ENCODE results near the gene TTYH3.
A peak's percentile ranks its signal among the peaks of the same experiment; 100 is the strongest.
"Not testable (repeated sequence)": the region's sequence is repeated elsewhere in the genome, so short reads cannot be mapped to it uniquely, and the experiment has no call there.

The TTYH3 gene

DNA sequence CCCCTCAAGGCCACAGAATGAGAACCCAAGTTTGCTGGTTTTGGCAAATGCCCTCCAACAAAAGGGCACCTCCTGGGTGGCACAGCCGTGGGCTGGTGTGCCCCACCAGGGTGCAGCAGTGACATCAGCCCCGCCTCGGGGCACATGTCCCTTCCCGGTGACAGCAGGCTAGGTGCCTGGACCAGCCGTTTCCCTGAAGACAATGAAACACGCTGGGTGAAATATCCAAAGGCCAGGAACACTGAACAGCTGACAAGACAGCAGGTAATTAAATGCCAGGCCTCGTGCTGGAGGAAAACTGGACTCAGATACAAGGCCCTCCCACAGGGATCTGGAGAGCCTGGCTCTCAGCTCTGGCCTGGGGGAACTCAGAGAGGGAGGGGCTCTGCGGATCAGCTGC lies 44.8 kb downstream of the TTYH3 start:
- not testable (repeated sequence) for H3K36me3 ChIP-seq (ENCODE audit: control insufficient read depth in 1 of 2, insufficient read depth in 2 of 2, low read length in 2 of 2); H3K4me1 ChIP-seq (ENCODE audit: control insufficient read depth in 1 of 2, insufficient read depth in 2 of 2, low read length in 2 of 2); H3K4me3 ChIP-seq (ENCODE audit: low read depth in 1 of 2, low read length in 2 of 2); H3K27me3 ChIP-seq (ENCODE audit: low read depth, low read length); H3K9me3 ChIP-seq (ENCODE audit: control insufficient read depth in 1 of 2, low read length in 2 of 2); H3K27ac ChIP-seq (ENCODE audit: low read length)

DNA sequence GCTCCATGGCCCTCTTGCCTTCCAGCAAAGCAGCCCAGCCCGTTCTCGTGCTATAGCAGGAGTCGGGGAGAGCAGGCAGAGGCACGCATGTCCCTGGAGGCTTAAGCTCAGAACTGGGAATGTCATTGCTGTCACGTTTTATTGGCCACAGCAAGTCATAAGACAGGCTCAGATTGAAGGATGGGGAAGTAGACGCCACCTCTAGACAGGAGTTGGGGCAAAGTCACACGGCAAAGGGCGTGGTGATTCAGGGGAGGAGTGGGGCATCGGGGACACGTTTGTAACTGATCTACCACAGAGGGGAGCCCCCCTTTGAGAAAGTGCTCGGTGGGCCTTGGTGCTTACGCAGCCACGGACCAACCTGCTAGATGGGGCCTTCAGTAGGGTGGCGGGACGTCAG lies 46.7 kb downstream of the TTYH3 start:
- H3K4me3 ChIP-seq (ENCODE audit: low read depth in 1 of 2, low read length in 2 of 2); H3K27me3 ChIP-seq (ENCODE audit: low read depth, low read length); H3K27ac ChIP-seq (ENCODE audit: low read length); H3K9me3 ChIP-seq (ENCODE audit: control insufficient read depth in 1 of 2, low read length in 2 of 2); H3K4me1 ChIP-seq (ENCODE audit: control insufficient read depth in 1 of 2, insufficient read depth in 2 of 2, low read length in 2 of 2); H3K36me3 ChIP-seq (ENCODE audit: control insufficient read depth in 1 of 2, insufficient read depth in 2 of 2, low read length in 2 of 2): not testable (repeated sequence)

DNA sequence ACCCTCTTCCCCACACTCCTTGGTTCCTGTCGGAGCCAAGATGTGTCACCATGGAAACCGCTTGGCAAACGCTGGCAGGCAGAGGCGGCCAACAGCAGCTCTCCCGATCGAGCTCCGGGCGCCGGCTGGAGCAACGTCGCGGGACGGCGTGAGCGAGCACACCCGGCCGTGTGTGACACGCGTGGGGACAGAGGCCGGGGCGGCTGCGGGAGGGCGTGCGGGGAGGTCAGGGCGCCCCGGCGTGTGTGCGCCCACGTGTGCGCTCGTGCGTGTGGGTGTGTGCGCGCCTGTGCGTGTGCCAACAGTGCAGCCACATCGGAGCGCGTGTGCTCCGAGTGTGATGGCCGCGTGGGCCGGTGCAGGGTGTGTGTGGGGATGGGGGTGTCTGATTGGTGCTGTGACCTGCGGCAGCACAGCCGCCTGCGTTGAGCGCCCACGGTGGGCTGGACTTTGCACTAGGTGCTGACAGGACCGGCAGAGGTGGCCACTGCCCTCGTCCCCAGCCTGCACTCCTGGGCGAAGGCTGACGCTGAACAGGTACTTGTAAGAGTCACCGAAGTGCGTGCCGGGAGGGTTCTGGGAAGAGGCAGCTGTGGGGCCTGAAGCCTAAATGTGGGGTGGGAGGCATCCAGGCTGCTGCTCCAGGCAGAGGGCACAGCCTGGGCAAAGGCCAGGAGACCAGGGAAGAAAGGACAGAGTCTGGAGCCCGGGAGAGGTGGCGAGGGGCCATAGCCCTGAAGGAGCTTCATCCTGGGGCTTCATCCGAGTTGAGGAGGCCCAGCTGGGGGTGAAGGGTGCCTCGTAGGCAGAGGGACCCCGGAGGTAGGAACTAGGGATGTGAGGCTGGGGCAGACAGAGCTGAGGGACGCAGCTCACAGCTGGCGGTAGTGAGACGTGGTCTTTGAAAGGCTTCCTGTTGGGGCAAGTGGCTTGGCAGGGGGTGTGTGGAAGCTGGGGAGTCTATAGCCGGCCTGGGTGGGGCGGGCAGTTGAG lies 47.6 kb downstream of the TTYH3 start:
- not testable (repeated sequence) for H3K4me1 ChIP-seq (ENCODE audit: control insufficient read depth in 1 of 2, insufficient read depth in 2 of 2, low read length in 2 of 2); H3K36me3 ChIP-seq (ENCODE audit: control insufficient read depth in 1 of 2, insufficient read depth in 2 of 2, low read length in 2 of 2); H3K9me3 ChIP-seq (ENCODE audit: control insufficient read depth in 1 of 2, low read length in 2 of 2); H3K27ac ChIP-seq (ENCODE audit: low read length); H3K27me3 ChIP-seq (ENCODE audit: low read depth, low read length); H3K4me3 ChIP-seq (ENCODE audit: low read depth in 1 of 2, low read length in 2 of 2)

DNA sequence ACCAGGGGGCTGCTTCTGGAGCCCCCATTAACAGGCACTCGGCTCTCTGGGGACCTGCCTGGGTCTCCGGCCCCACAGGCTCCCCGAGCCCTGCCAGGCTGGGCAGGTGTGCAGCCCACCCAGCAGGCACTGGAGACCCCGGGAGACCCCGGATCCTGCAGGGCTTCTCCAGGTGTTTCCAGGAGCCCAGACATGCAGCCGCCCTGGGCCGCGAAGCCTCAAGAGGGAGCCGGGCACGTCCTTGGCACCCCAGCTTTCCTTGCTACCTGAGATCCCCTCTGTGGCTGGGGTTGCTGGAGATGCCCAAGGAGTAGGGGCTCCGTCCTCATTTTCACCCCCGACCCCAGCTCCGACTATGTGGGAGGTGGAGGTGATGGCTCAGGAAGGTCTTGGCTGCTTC lies 48.5 kb downstream of the TTYH3 start:
- no peak overlapping the region for H3K4me3 ChIP-seq (ENCODE audit: low read depth in 1 of 2, low read length in 2 of 2)
- no peaks in the 10 kb centered on the region for H3K27me3 ChIP-seq (ENCODE audit: low read depth, low read length)
- no peaks in the 10 kb centered on the region for H3K36me3 ChIP-seq (ENCODE audit: control insufficient read depth in 1 of 2, insufficient read depth in 2 of 2, low read length in 2 of 2)
- no peak overlapping the region for H3K27ac ChIP-seq (ENCODE audit: low read length)
- H3K9me3 ChIP-seq (ENCODE audit: control insufficient read depth in 1 of 2, low read length in 2 of 2) = peaks cover 0 to 3% of the 10 kb centered on the region in 2 donors
- peaks cover 0 to 7% of the 10 kb centered on the region in 2 donors for H3K4me1 ChIP-seq (ENCODE audit: control insufficient read depth in 1 of 2, insufficient read depth in 2 of 2, low read length in 2 of 2)

DNA sequence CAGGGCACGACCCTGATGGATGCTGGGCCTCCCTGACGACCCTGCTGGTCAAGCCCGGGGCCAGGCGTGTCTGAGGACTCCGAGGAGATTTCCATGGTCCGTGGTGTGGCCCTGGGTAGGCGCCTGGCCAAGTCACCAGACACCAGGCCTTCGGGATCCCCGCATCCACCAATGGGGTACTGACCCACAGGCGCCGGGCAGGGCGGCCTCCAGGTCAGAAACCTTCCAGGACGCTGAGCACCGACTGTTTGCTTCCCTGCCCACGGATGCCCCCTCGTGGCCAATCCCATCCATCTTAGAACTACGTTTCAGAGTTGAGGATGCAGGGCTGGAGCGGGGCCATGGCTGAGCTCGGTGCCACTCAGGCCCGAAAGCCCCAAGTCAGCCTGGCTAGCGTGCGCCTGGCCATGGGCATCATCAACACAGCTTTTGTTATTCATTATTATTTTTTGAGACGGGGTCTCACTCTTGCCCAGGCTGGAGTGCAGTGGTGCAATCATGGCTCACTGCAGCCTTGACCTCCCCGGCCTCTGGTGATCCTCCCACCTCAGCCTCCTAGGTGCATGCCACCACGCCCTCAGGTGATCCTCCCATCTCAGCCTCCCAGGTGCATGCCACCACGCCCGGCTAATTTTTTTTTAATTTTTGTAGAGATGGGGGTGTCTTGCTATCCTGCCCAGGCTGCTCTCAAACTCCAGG lies 49.2 kb downstream of the TTYH3 start:
- no peaks in the 10 kb centered on the region for H3K36me3 ChIP-seq (ENCODE audit: control insufficient read depth in 1 of 2, insufficient read depth in 2 of 2, low read length in 2 of 2)
- H3K27me3 ChIP-seq (ENCODE audit: low read depth, low read length) = peaks cover under 1% of the 10 kb centered on the region
- no peak overlapping the region for H3K27ac ChIP-seq (ENCODE audit: low read length)
- peaks cover 0 to 7% of the 10 kb centered on the region in 2 donors for H3K4me1 ChIP-seq (ENCODE audit: control insufficient read depth in 1 of 2, insufficient read depth in 2 of 2, low read length in 2 of 2)
- no peak overlapping the region for H3K4me3 ChIP-seq (ENCODE audit: low read depth in 1 of 2, low read length in 2 of 2)
- no peaks in the 10 kb centered on the region for H3K9me3 ChIP-seq (ENCODE audit: control insufficient read depth in 1 of 2, low read length in 2 of 2)

DNA sequence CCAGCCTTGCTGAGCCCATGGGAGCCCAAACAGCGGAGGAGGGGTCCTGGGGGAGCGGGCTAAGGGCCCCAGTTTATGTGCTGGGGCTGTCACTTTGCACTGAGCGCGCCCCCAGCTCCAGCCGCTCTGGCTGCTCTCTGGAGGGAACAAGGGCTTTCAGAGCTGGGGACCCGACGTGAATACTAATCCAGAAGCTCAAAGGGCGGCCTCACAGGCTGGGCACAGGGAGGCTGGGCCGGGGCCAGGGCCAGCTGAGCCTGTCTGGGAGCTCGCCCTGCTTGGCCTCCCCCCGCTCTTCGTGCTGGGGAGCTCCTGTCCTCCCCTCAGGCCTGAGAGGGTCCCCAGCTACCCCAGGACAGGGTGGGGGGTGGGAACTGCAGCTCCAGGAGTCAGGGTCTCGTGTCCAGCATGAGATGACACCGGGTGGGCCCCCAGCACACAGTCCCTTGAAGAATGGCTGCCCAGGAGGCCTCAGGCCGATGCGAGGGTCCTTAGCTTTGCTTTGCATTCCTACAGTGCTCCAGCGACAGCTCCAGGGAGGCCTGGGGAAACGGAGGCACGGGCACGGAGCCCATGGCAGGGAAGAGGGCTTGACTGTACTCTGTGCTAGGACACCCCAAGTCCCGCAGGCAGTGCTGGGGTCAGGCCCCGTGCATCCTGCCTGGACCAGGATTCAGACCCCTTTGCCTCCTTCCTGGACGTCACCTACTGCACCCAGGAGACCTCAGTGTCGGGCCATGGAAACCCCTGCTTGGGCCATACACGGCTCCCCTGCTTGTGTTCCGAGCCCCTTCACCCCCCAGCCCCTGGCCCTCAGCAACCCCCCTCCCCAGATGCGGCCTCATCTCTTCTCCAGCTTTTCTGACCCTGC lies 50.4 kb downstream of the TTYH3 start:
- H3K36me3 ChIP-seq (ENCODE audit: control insufficient read depth in 1 of 2, insufficient read depth in 2 of 2, low read length in 2 of 2) = no peaks in the 10 kb centered on the region
- peaks cover 0 to 7% of the 10 kb centered on the region in 2 donors for H3K4me1 ChIP-seq (ENCODE audit: control insufficient read depth in 1 of 2, insufficient read depth in 2 of 2, low read length in 2 of 2)
- peaks cover 9% of the 10 kb centered on the region for H3K27me3 ChIP-seq (ENCODE audit: low read depth, low read length)
- no peak overlapping the region for H3K4me3 ChIP-seq (ENCODE audit: low read depth in 1 of 2, low read length in 2 of 2)
- H3K27ac ChIP-seq (ENCODE audit: low read length) = no peak overlapping the region
- no peaks in the 10 kb centered on the region for H3K9me3 ChIP-seq (ENCODE audit: control insufficient read depth in 1 of 2, low read length in 2 of 2)

DNA sequence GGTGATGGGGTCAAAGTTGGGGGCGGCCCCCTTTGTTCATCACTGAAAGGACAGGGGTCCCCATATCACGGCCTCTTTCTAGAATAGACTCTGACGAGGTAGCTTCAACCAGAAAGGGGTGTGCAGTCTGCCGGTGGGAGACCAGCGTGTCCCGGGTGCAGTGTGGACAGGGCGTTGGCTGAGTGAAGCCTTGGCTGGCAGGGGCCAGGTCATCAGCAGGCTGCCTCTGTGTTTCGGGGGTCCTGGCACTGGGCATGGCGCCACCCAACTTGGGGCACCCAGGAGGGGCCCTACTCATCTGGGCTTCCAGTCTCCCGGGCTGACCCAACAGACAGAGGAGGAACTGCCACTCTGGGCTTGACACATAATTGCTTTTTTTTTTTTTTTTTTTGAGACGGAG lies 52.7 kb downstream of the TTYH3 start:
- Histone ChIP-seq H3K9me3 (ENCODE audit: control insufficient read depth in 1 of 2, low read length in 2 of 2) (no peaks in the 10 kb centered on the region), H3K27ac (ENCODE audit: low read length) (no peak overlapping the region)

DNA sequence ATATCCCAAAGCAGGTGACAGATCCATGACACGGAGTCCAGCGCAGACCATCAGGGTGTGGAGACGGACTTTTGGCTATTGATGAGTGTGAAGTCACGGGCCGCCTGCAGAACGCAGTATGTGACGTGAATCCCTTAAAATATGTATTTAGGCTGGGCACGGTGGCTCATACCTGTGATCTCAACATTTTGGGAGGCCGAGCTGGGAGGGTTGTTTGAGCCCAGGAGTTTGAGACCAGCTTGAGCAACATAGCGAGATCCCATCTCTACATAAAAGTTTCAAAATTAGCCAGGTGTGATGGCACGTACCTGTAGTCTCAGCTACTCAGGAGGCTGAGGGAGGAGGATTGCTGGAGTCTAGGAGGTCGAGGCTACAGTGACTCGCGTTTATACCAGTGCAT lies 54.3 kb downstream of the TTYH3 start:
- H3K27ac ChIP-seq (ENCODE audit: low read length) = no peak overlapping the region
- H3K4me1 ChIP-seq (ENCODE audit: control insufficient read depth in 1 of 2, insufficient read depth in 2 of 2, low read length in 2 of 2) = peaks cover 0 to 21% of the 10 kb centered on the region in 2 donors
- H3K4me3 ChIP-seq (ENCODE audit: low read depth in 1 of 2, low read length in 2 of 2) = no peak overlapping the region
- no peaks in the 10 kb centered on the region for H3K36me3 ChIP-seq (ENCODE audit: control insufficient read depth in 1 of 2, insufficient read depth in 2 of 2, low read length in 2 of 2)
- no peaks in the 10 kb centered on the region for H3K9me3 ChIP-seq (ENCODE audit: control insufficient read depth in 1 of 2, low read length in 2 of 2)
- H3K27me3 ChIP-seq (ENCODE audit: low read depth, low read length) = peaks cover 29% of the 10 kb centered on the region

More for the DNA sequence above, 52.7 kb downstream of the TTYH3 start:
- no peak overlapping the region for H3K4me3 ChIP-seq (ENCODE audit: low read depth in 1 of 2, low read length in 2 of 2)
- peaks cover 29% of the 10 kb centered on the region for H3K27me3 ChIP-seq (ENCODE audit: low read depth, low read length)
- peaks cover 0 to 27% of the 10 kb centered on the region in 2 donors for H3K4me1 ChIP-seq (ENCODE audit: control insufficient read depth in 1 of 2, insufficient read depth in 2 of 2, low read length in 2 of 2)
- no peaks in the 10 kb centered on the region for H3K36me3 ChIP-seq (ENCODE audit: control insufficient read depth in 1 of 2, insufficient read depth in 2 of 2, low read length in 2 of 2)

DNA sequence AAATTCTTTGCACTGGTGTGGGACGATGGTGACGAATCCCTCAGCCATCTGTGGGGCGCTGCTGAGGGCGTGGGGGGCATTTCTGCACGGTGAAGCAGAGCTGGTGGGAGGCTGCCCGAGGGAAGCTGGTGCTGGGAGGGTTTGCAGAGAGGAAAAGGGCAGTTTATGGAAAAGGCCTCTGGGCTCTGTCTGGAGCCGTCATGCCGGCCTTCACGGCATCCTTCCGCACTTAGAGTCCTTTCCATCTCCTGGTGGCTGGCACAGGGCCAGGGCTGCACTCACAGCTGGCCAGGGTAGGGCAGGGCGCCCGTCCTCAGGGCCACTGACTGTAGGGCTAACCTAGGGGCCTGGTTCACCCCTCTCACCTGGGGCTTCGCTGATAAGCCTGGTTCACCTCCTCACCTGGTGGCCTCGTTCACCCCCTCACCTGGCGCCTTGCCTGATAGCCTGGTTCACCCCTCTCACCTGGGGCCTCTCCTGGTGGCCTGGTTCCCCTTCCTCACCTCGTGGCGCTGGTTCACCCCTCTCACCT lies 55.6 kb downstream of the TTYH3 start:
- Histone ChIP-seq H3K4me3 (ENCODE audit: low read depth in 1 of 2, low read length in 2 of 2) (peak overlapping the region in 1 of 2 donors; percentile 49), H3K4me1 (ENCODE audit: control insufficient read depth in 1 of 2, insufficient read depth in 2 of 2, low read length in 2 of 2) (peaks cover 0 to 21% of the 10 kb centered on the region in 2 donors), H3K36me3 (ENCODE audit: control insufficient read depth in 1 of 2, insufficient read depth in 2 of 2, low read length in 2 of 2) (no peaks in the 10 kb centered on the region), H3K27me3 (ENCODE audit: low read depth, low read length) (peaks cover 29% of the 10 kb centered on the region), H3K9me3 (ENCODE audit: control insufficient read depth in 1 of 2, low read length in 2 of 2) (no peaks in the 10 kb centered on the region), H3K27ac (ENCODE audit: low read length) (no peak overlapping the region)

DNA sequence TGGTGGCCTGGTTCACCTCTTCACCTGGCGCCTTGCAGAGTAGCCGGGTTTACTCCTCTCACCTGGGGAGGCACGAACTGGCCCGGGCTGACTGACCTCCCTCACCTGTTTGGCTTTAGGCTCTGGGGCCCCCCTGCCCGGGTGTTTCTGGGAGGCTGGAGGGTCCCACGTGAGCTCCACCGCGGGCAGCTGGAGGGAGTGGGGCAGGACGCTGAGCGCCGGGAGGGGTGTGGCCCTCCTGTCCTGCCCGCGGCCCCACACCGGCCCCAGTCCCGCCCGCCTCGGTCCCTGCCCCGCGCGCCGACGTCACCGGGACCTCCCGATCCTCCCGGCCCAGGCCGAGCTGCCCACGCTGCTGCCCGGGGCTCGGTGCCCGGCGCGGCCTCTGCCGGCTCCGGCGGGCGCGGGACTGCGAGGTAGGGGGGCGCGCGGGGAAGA lies 56.1 kb downstream of the TTYH3 start, which contains the start of gene AMZ1:
Gene AMZ1 (plus strand): TSS at position 322 of the 438 bp plus-strand sequence. CDS start 12,250 bp downstream, outside the sequence.
- Histone ChIP-seq H3K9me3 (ENCODE audit: control insufficient read depth in 1 of 2, low read length in 2 of 2) (no peaks in the 10 kb centered on the region), H3K27ac (ENCODE audit: low read length) (no peak within 1 kb of the TSS), H3K36me3 (ENCODE audit: control insufficient read depth in 1 of 2, insufficient read depth in 2 of 2, low read length in 2 of 2) (no peaks in the 10 kb centered on the region)

More for the DNA sequence above, 56.1 kb downstream of the TTYH3 start, which contains the start of gene AMZ1:
- H3K4me1 ChIP-seq (ENCODE audit: control insufficient read depth in 1 of 2, insufficient read depth in 2 of 2, low read length in 2 of 2) = peaks cover 0 to 21% of the 10 kb centered on the region in 2 donors
- peaks cover 29% of the 10 kb centered on the region for H3K27me3 ChIP-seq (ENCODE audit: low read depth, low read length)
- H3K4me3 ChIP-seq (ENCODE audit: low read depth in 1 of 2, low read length in 2 of 2) = peak within 1 kb of the TSS in 1 of 2 donors; percentile 49
